GF-D8 (cell line): ENCODE results near the gene NKPD1.

ENCODE experiments used
- DNase-seq: peaks from one replicate; lab custom pipeline; 2025; lab: John Stamatoyannopoulos, UW

NKPD1 gene

GRCh38 chr19:45172611-45173208 is 11.9 kb upstream of the NKPD1 start:
- no peak for DNase-seq

- DNase-seq: no peak
Measured at GRCh38 chr19:45172173-45172572, 11.4 kb upstream of the NKPD1 start.

- DNase-seq: peak; percentile 46
Measured at GRCh38 chr19:45171211-45171623, 10.4 kb upstream of the NKPD1 start.

- DNase-seq: no peak
Measured at GRCh38 chr19:45170146-45171106, 9.6 kb upstream of the NKPD1 start.

GRCh38 chr19:45169602-45170001 is 8.8 kb upstream of the NKPD1 start:
- no peak for DNase-seq

- no peak for DNase-seq
Measured at GRCh38 chr19:45168767-45169351, 8.1 kb upstream of the NKPD1 start.

GRCh38 chr19:45166723-45167252 is 6.0 kb upstream of the NKPD1 start:
- no peak for DNase-seq

GRCh38 chr19:45164577-45165335 is 4.0 kb upstream of the NKPD1 start:
- peak; percentile 44 for DNase-seq

- DNase-seq: no peak
Measured at GRCh38 chr19:45163751-45164460, 3.1 kb upstream of the NKPD1 start.

GRCh38 chr19:45163156-45163555 is 2.4 kb upstream of the NKPD1 start:
- no peak for DNase-seq

GRCh38 chr19:45162608-45163143 is 1.9 kb upstream of the NKPD1 start:
- no peak for DNase-seq

- no peak for DNase-seq
Measured at GRCh38 chr19:45161738-45162607, 1.2 kb upstream of the NKPD1 start.

GRCh38 chr19:45159971-45160324 is 834 bp downstream of the NKPD1 start:
- no peak for DNase-seq

- DNase-seq: no peak
Measured at GRCh38 chr19:45159210-45159970, 1.4 kb downstream of the NKPD1 start.

- no peak for DNase-seq
Measured at GRCh38 chr19:45158503-45159209, 2.1 kb downstream of the NKPD1 start.

- no peak for DNase-seq
Measured at GRCh38 chr19:45156751-45157150, 4.0 kb downstream of the NKPD1 start.

- no peak for DNase-seq
Measured at GRCh38 chr19:45156011-45156630, 4.7 kb downstream of the NKPD1 start.
